Fibroblast of gingiva (primary cell): ENCODE measurements around the gene THOC7.
A peak's percentile ranks its signal among the peaks of the same experiment; 100 is the strongest.

ENCODE experiments used
- DNase-seq: peaks from one replicate; pipeline ENCODE4 v3.0.0-alpha.2; 2011; ENCODE audit warnings: low read depth

The THOC7 gene

GRCh38 chr3:63842127-63842526 is 21.5 kb downstream of the THOC7 start:
- DNase-seq = no peak

- no peak for DNase-seq
Measured at GRCh38 chr3:63841704-63842103, 21.9 kb downstream of the THOC7 start.

GRCh38 chr3:63832395-63832794 is 31.2 kb downstream of the THOC7 start:
- DNase-seq = no peak

GRCh38 chr3:63830526-63830925 is 33.1 kb downstream of the THOC7 start:
- DNase-seq = no peak

- peak; percentile 78 for DNase-seq
Measured at GRCh38 chr3:63824309-63824708, 39.3 kb downstream of the THOC7 start.

GRCh38 chr3:63819151-63819398 is 44.5 kb downstream of the THOC7 start, which contains the start of gene C3orf49:
C3orf49 (plus strand) TSS chr3:63819299; CDS start chr3:63819472, 173 bp downstream.
- DNase-seq = no peak

GRCh38 chr3:63818282-63819150 is 45.1 kb downstream of the THOC7 start:
- DNase-seq = peak; percentile 45

GRCh38 chr3:63817225-63817624 is 46.4 kb downstream of the THOC7 start:
- no peak for DNase-seq

GRCh38 chr3:63814237-63814636 is 49.4 kb downstream of the THOC7 start:
- DNase-seq = no peak

- DNase-seq = no peak
Measured at GRCh38 chr3:63809607-63810006, 54.0 kb downstream of the THOC7 start.

GRCh38 chr3:63808633-63809032 is 55.0 kb downstream of the THOC7 start:
- DNase-seq = no peak

GRCh38 chr3:63807961-63808565 is 55.5 kb downstream of the THOC7 start:
- no peak for DNase-seq

GRCh38 chr3:63803911-63804310 is 59.7 kb downstream of the THOC7 start:
- DNase-seq = no peak

GRCh38 chr3:63800097-63800496 is 63.5 kb downstream of the THOC7 start:
- DNase-seq = no peak

GRCh38 chr3:63798949-63799348 is 64.7 kb downstream of the THOC7 start:
- no peak for DNase-seq

- DNase-seq = no peak
Measured at GRCh38 chr3:63798544-63798943, 65.1 kb downstream of the THOC7 start.

GRCh38 chr3:63795438-63795837 is 68.2 kb downstream of the THOC7 start:
- DNase-seq = no peak

- peak; percentile 82 for DNase-seq
Measured at GRCh38 chr3:63791974-63792373, 71.6 kb downstream of the THOC7 start.
